ENCODE results near the gene NRXN3. TPM values are rescaled to one million over a fixed set of nuclear protein-coding genes. Genes with fewer than 3 reads are reported as not detected.

Gene NRXN3
- total and polyA plus RNA-seq, 5 donors: 1.5 to 4.7 (median 4.0) TPM

DNA sequence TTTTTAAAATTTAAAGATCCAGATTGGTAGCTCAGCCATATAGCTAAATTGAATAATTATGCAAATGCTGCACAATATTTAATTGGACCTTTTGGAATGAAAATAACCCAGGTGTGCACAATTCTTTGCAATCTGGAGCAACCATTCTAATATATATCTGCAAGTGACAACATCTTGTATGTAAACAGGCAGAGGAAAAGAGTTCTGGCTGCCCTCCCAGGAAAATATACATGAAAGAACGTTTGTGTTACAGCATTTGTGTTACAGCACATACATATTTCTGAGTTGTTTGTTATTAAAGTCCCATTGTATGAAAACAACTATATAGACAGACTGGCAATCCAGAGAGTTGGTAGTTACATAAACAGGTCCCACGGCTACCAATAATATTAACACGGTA is 1663.6 kb downstream of the NRXN3 start:
- WGBS: 63% methylated on average over 3 of the region's 3 CpGs

DNA sequence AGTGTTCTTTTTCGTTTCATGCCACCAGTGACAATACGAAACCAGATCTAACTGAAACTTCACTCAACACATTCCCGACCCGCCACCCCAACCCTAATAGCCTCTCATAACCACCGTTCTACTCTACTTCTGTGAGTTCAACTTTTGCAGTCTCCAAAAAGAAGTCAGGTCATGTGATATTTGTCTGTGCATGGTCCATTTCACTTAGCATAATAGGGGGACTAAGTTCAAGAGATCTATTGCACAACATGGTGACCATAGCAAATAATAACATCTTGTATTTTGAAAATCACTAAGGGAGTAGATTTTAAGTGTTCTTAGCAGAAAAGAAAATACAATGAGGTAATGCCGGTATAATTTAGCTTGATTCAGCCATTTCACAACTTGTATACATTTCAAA is 1664.7 kb downstream of the NRXN3 start:
- WGBS: 86% methylated on average over 6 of the region's 6 CpGs
- ATAC-seq (no peak), DNase-seq (no peak)
- Histone ChIP-seq H3K4me1 (ENCODE audit: control insufficient read depth, insufficient read depth, low read length) (no peaks in the 10 kb centered on the region), H3K27me3 (ENCODE audit: control insufficient read depth, insufficient read depth) (no peaks in the 10 kb centered on the region), H3K9me3 (ENCODE audit: control insufficient read depth, low read length) (no peaks in the 10 kb centered on the region), H3K4me3 (ENCODE audit: low read length) (no peak overlapping the region), H3K27ac (ENCODE audit: low read length) (no peak overlapping the region)
- intact Hi-C loops (cut with DNase I): no loop called here

More for the DNA sequence above, 1663.6 kb downstream of the NRXN3 start:
- Histone ChIP-seq H3K4me1 (ENCODE audit: control insufficient read depth, insufficient read depth, low read length) (no peaks in the 10 kb centered on the region), H3K4me3 (ENCODE audit: low read length) (no peak overlapping the region), H3K27me3 (ENCODE audit: control insufficient read depth, insufficient read depth) (no peaks in the 10 kb centered on the region), H3K27ac (ENCODE audit: low read length) (no peak overlapping the region), H3K9me3 (ENCODE audit: control insufficient read depth, low read length) (no peaks in the 10 kb centered on the region)
- DNase-seq: no peak
- ATAC-seq: no peak
- intact Hi-C loops (cut with DNase I): no loop called here

DNA sequence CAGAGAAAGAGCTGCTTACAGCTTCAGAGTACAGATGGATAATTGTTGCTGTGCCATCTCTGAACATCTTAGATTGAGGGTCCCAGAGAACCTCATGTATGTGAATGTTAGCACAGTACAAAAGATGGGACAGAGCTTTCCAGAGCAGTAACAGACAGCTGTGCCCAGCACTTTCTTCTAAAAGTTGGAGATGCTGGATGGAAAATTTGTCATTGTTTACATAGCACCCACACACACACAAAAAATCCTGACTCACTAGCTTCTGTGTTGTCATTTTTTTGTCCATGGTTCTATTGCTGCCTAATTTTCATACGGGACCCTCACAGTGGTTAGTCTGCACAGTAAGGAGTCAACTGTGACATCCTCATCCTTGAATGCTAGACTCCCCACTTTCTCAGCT is 1666.4 kb downstream of the NRXN3 start:
- DNase-seq: no peak
- intact Hi-C loops (cut with DNase I): no loop called here
- Histone ChIP-seq H3K4me1 (ENCODE audit: control insufficient read depth, insufficient read depth, low read length) (no peaks in the 10 kb centered on the region), H3K4me3 (ENCODE audit: low read length) (no peak overlapping the region), H3K27ac (ENCODE audit: low read length) (no peak overlapping the region), H3K9me3 (ENCODE audit: control insufficient read depth, low read length) (no peaks in the 10 kb centered on the region), H3K27me3 (ENCODE audit: control insufficient read depth, insufficient read depth) (no peaks in the 10 kb centered on the region)
- ATAC-seq: no peak
- WGBS: 55% methylated on average over 1 of the region's 1 CpG

DNA sequence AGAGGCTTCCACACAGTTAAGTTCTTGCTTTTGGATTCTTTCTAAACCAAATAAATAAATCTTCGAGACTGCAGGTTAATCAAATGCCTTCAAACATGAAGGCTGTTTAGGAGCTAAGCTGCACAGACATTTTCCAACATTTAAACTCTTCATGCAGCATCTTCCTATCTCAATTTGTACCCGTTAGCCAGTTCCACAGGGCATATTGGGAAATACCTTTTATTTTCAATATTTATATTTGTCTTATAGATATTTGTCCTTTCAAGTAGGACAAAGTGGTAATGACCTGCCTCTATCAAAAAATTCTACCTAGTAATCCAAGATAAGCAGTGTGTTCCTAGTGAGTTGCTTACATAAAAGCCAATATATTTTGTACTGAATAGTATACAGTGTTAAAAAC is 1667.5 kb downstream of the NRXN3 start:
- 84% methylated on average over 2 of the region's 2 CpGs for WGBS
- intact Hi-C loops (cut with DNase I): no loop called here
- H3K4me3 ChIP-seq (ENCODE audit: low read length): no peak overlapping the region
- H3K27ac ChIP-seq (ENCODE audit: low read length): no peak overlapping the region
- ATAC-seq: no peak
- no peaks in the 10 kb centered on the region for H3K9me3 ChIP-seq (ENCODE audit: control insufficient read depth, low read length)
- H3K27me3 ChIP-seq (ENCODE audit: control insufficient read depth, insufficient read depth): no peaks in the 10 kb centered on the region
- H3K4me1 ChIP-seq (ENCODE audit: control insufficient read depth, insufficient read depth, low read length): no peaks in the 10 kb centered on the region
- DNase-seq: no peak

DNA sequence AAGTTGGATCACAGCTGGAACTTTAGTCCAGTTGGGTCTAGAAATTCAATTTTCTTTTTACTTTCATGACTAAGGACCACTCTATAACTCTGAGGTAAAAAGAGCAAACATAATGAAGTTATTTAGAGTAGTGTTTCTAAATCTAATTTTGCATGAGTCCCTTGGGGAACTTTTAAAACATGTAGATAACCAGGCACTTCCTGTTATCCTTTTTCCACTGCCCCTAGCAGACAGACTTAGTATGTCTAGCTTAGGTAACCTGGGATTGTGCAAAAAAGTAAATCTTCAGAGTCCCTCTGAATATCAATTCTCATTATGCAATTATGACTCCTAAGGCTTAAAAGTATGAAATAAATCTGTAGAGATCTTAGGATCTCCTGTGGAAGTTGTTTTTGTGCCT is 1669.9 kb downstream of the NRXN3 start:
- Histone ChIP-seq H3K27me3 (ENCODE audit: control insufficient read depth, insufficient read depth) (no peaks in the 10 kb centered on the region), H3K27ac (ENCODE audit: low read length) (no peak overlapping the region), H3K9me3 (ENCODE audit: control insufficient read depth, low read length) (no peaks in the 10 kb centered on the region), H3K4me1 (ENCODE audit: control insufficient read depth, insufficient read depth, low read length) (no peaks in the 10 kb centered on the region), H3K4me3 (ENCODE audit: low read length) (no peak overlapping the region)
- intact Hi-C loops (cut with DNase I): no loop called here
- no peak for ATAC-seq
- no peak for DNase-seq

DNA sequence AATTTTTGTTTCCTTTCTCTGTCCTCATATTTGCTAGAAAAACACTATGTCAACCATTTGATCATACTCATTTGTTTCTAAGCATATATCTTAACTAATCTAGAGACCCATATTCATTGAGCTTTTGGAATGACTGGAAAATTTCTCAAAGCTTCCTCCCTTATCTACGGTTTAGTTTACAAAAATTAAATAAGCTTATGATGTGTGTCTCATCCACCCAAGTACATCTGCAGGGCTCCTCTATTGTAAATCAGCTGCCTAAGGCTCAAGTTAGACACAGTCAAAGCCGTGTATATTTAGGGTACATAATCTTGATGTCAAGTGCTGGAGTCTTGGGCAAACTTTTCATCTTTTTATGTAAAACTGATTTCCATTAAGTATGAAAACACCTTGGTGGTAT is 1670.7 kb downstream of the NRXN3 start:
- intact Hi-C loops (cut with DNase I): no loop called here

DNA sequence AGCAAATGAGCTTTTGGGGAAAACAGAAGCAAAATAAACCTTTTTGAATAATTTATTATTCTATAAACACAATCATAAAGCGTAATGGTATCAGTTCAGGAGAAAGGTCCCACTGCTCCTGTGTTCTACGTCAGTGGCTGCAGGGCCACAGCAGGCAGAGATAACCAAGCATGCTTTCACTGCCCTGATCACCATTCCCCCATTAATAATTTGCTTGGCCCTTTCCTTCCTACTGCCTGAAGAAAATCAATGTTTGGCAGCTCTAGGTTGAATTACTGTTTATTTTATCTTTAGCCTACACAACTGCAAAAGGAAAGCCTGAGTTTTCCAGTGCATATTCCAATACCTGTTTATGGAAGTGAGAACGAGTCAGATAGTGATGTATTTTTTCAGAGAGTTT is 1671.3 kb downstream of the NRXN3 start:
- intact Hi-C loops (cut with DNase I): no loop called here
- Histone ChIP-seq H3K9me3 (ENCODE audit: control insufficient read depth, low read length) (no peaks in the 10 kb centered on the region), H3K27ac (ENCODE audit: low read length) (no peak overlapping the region), H3K27me3 (ENCODE audit: control insufficient read depth, insufficient read depth) (no peaks in the 10 kb centered on the region), H3K4me3 (ENCODE audit: low read length) (no peak overlapping the region), H3K4me1 (ENCODE audit: control insufficient read depth, insufficient read depth, low read length) (no peaks in the 10 kb centered on the region)
- DNase-seq (no peak), ATAC-seq (peak in 1 of 2 donors; percentile 60)
- 62% methylated on average over 3 of the region's 3 CpGs for WGBS

More for the DNA sequence above, 1670.7 kb downstream of the NRXN3 start:
- WGBS: 29% methylated on average over 2 of the region's 2 CpGs
- DNase-seq (no peak), ATAC-seq (no peak)
- H3K27me3 ChIP-seq (ENCODE audit: control insufficient read depth, insufficient read depth): no peaks in the 10 kb centered on the region
- no peaks in the 10 kb centered on the region for H3K9me3 ChIP-seq (ENCODE audit: control insufficient read depth, low read length)
- H3K4me3 ChIP-seq (ENCODE audit: low read length): no peak overlapping the region
- no peak overlapping the region for H3K27ac ChIP-seq (ENCODE audit: low read length)
- no peaks in the 10 kb centered on the region for H3K4me1 ChIP-seq (ENCODE audit: control insufficient read depth, insufficient read depth, low read length)

DNA sequence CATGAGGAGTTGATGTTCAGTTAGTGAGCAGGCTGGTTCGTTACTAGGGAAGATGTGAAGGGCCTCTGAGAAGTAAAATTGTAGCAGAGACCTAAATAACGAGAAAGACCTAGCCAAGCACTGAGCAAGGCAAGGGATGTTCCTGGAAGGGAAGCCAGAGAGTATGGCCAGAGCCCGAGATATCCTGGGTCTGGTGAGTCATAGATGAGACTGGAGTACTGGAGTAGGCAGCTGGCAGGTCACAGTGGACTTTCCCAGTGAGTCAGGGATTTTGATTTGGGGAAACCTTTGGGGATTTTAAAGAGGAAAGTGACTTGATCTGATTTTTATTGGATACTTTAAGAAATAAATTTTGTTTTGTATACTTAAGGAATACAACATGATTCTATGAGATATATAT is 1672.1 kb downstream of the NRXN3 start:
- peak; percentile 99 for ATAC-seq
- H3K4me1 ChIP-seq (ENCODE audit: control insufficient read depth, insufficient read depth, low read length): no peaks in the 10 kb centered on the region
- intact Hi-C loops (cut with DNase I): no loop called here
- H3K27ac ChIP-seq (ENCODE audit: low read length): no peak overlapping the region
- H3K9me3 ChIP-seq (ENCODE audit: control insufficient read depth, low read length): no peaks in the 10 kb centered on the region
- peak; percentile 59 to 79 (median 64) for DNase-seq
- 50% methylated on average over 3 of the region's 3 CpGs for WGBS
- H3K4me3 ChIP-seq (ENCODE audit: low read length): no peak overlapping the region
- no peaks in the 10 kb centered on the region for H3K27me3 ChIP-seq (ENCODE audit: control insufficient read depth, insufficient read depth)

DNA sequence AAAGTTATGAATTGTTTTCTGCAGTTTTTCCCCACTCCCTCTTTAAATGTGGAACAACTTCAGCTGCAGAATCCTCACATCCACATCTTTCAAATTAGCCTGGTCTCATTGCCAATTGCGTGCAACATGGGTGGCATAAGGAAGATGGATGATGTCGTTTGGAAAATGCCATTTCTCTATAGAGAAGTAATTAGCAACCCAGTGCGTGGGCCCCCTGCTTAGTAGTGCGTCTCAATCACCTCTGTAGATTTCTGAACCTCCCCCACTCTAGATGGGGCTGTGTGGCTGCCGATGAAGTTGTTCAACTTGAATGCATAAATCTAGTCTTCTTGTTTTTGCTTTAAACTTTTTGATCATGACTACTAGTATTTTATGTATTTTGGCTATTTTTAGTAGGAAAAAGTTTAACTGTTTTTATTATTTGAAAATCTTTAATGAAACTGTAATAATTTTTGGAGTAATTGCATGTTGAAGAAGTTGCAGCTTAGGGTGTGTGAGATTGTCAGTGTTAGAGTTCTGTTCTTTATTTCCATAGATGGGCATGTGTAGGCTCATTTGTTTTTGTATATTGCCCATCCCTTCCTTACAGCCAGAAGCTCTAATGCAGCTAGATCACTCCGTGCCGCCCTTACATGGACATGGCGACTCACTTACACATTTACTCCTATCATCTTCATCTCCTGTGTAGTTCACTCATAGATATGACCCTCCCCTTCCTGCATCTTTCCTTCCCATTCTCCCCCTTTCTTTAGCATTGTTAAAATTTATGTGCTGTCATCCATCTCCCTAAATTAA is 1683.0 kb downstream of the NRXN3 start:
- DNase-seq (no peak), ATAC-seq (no peak)
- no peaks in the 10 kb centered on the region for H3K4me1 ChIP-seq (ENCODE audit: control insufficient read depth, insufficient read depth, low read length)
- H3K4me3 ChIP-seq (ENCODE audit: low read length): no peak overlapping the region
- WGBS: 79% methylated on average over 8 of the region's 8 CpGs
- intact Hi-C loops (cut with DNase I): no loop called here
- H3K9me3 ChIP-seq (ENCODE audit: control insufficient read depth, low read length): no peaks in the 10 kb centered on the region
- H3K27ac ChIP-seq (ENCODE audit: low read length): no peak overlapping the region
- no peaks in the 10 kb centered on the region for H3K27me3 ChIP-seq (ENCODE audit: control insufficient read depth, insufficient read depth)

DNA sequence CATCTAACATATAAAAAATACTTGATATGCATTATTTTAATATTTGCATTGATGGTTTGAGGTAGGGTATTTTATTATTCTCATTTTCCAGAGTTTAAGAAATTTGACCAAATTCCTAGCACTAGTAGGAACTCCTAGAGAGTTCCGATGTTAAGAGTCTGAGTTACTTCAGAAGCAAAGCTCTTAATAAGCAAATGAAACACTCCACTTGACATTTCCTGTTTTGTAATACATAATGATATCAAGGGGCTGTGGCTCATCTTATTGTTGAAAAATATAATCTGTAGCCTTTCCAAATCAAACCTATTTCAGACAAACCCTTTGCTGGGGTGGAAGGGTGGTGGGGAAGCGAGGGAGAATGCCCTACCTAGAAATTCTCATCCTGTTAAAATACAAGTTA is 1685.6 kb downstream of the NRXN3 start:
- 72% methylated on average over 2 of the region's 2 CpGs for WGBS
- DNase-seq: no peak

DNA sequence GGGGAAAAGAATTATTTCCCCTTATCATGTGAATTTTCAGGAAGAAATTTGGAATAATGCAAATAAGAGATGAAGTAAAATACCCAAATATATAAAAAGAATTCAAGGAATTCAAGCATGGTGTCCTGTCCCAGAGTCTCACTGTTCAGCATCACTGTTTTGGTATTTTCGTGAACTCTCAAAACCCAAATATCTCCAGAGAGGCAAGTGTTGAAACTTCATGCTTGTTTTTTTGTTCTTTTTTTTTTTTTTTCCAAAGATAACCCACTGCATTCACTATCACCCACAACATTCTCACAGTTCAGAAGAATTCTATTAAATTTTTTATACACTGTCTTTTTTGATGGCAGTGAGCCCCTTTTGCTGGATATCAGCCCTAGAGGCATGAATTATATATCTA is 1686.2 kb downstream of the NRXN3 start:
- ATAC-seq (peak in 1 of 2 donors; percentile 67), DNase-seq (no peak)
- no peak overlapping the region for H3K4me3 ChIP-seq (ENCODE audit: low read length)
- WGBS: 54% methylated on average over 1 of the region's 1 CpG
- H3K27me3 ChIP-seq (ENCODE audit: control insufficient read depth, insufficient read depth): no peaks in the 10 kb centered on the region
- intact Hi-C loops (cut with DNase I): no loop called here
- no peak overlapping the region for H3K27ac ChIP-seq (ENCODE audit: low read length)
- no peaks in the 10 kb centered on the region for H3K4me1 ChIP-seq (ENCODE audit: control insufficient read depth, insufficient read depth, low read length)
- no peaks in the 10 kb centered on the region for H3K9me3 ChIP-seq (ENCODE audit: control insufficient read depth, low read length)

More for the DNA sequence above, 1685.6 kb downstream of the NRXN3 start:
- H3K27me3 ChIP-seq (ENCODE audit: control insufficient read depth, insufficient read depth): no peaks in the 10 kb centered on the region
- no peak overlapping the region for H3K4me3 ChIP-seq (ENCODE audit: low read length)
- H3K9me3 ChIP-seq (ENCODE audit: control insufficient read depth, low read length): no peaks in the 10 kb centered on the region
- intact Hi-C loops (cut with DNase I): no loop called here
- no peak overlapping the region for H3K27ac ChIP-seq (ENCODE audit: low read length)
- ATAC-seq: no peak
- no peaks in the 10 kb centered on the region for H3K4me1 ChIP-seq (ENCODE audit: control insufficient read depth, insufficient read depth, low read length)

DNA sequence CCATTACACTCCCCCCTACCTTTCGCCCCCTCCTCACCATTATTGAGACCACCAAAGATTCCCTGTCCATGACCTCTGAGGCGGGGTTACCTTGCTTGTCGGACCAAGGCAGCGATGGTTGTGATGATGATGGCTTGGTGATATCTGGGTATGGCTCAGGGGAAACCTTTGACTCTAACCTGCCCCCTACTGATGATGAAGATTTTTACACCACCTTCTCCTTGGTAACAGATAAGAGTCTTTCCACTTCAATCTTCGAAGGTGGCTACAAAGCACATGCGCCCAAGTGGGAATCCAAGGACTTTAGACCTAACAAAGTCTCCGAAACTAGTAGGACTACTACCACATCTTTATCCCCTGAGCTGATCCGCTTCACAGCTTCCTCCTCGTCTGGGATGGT is 1690.9 kb downstream of the NRXN3 start:
- no peak for DNase-seq
- ATAC-seq: no peak
- intact Hi-C loops (cut with DNase I): no loop called here
- no peaks in the 10 kb centered on the region for H3K4me1 ChIP-seq (ENCODE audit: control insufficient read depth, insufficient read depth, low read length)
- no peak overlapping the region for H3K4me3 ChIP-seq (ENCODE audit: low read length)
- H3K9me3 ChIP-seq (ENCODE audit: control insufficient read depth, low read length): no peaks in the 10 kb centered on the region
- 89% methylated on average over 9 of the region's 9 CpGs for WGBS
- H3K27ac ChIP-seq (ENCODE audit: low read length): no peak overlapping the region
- no peaks in the 10 kb centered on the region for H3K27me3 ChIP-seq (ENCODE audit: control insufficient read depth, insufficient read depth)
